Measurements from ENCODE around the gene PRSS37. TPM values are rescaled to one million over a fixed set of nuclear protein-coding genes. Genes with fewer than 3 reads are reported as not detected.

The PRSS37 gene
- total and polyA plus RNA-seq, 2 donors (not counting 1 experiment from before 2014, with no cell fraction given) = not detected

GRCh38 chr7:141820067-141820466, 21.2 kb downstream of the PRSS37 start:
- no peak overlapping the region for H3K27ac ChIP-seq (ENCODE audit: low read length in 2 of 2)
- Mint-ChIP-seq H3K4me1 (no peaks in the 10 kb centered on the region), H3K4me3 (no peak overlapping the region), H3K27ac (no peak overlapping the region), H3K27me3 (no peaks in the 10 kb centered on the region), H3K9me3 (ENCODE audit: insufficient read depth) (peaks cover 13% of the 10 kb centered on the region)
- no peak for ATAC-seq (ENCODE audit: low read depth)
- no peak overlapping the region for H3K4me3 ChIP-seq (ENCODE audit: control extremely low read depth in 1 of 5, extremely low read depth in 1 of 5, insufficient read depth in 1 of 5, low read depth in 2 of 5, low read length in 4 of 5)
- H3K36me3 ChIP-seq (replicated peaks in 1 of 2; ENCODE audit: control extremely low read depth in 1 of 2, control insufficient read depth in 1 of 2, extremely low read depth in 1 of 2, insufficient read depth in 2 of 2, low read length in 1 of 2) = no peaks in the 10 kb centered on the region
- intact Hi-C loops (cut with micrococcal nuclease) = no loop called here
- H4K20me1 ChIP-seq (ENCODE audit: control insufficient read depth, insufficient read depth, low read length, poor library complexity, severe bottlenecking) = no peaks in the 10 kb centered on the region
- DNase-seq = no peak
- H3K27me3 ChIP-seq (replicated peaks in 1 of 4; ENCODE audit: control extremely low read depth in 1 of 4, control insufficient read depth in 3 of 4, insufficient read depth in 4 of 4, low read length in 3 of 4) = no peaks in the 10 kb centered on the region
- H3K79me2 ChIP-seq (ENCODE audit: control insufficient read depth, insufficient read depth, low read length) = no peaks in the 10 kb centered on the region
- no CpG with 5 or more reads among the region's 1 CpG for WGBS (ENCODE audit: insufficient coverage)
- peaks cover 2 to 13% (median 6%) of the 10 kb centered on the region in 3 donors for H3K9me3 ChIP-seq (ENCODE audit: control extremely low read depth in 1 of 3, control insufficient read depth in 2 of 3, insufficient read depth in 1 of 3, low read length in 2 of 3)
- ChIA-PET CTCF (no interaction called here), POLR2A (no interaction called here)
- no peak overlapping the region for H2AFZ ChIP-seq (ENCODE audit: insufficient read depth, low read depth, low read length, poor library complexity, severe bottlenecking)
- no peak for TF ChIP-seq CTCF (IDR thresholded peaks at IDR 0.05)
- TF ChIP-seq EZH2 (IDR thresholded peaks at IDR 0.05; ENCODE audit: borderline replicate concordance, insufficient read depth, low read depth, low read length, poor library complexity, severe bottlenecking) = no peak
- no peak overlapping the region for H3K9ac ChIP-seq (ENCODE audit: low read length)
- H3K4me1 ChIP-seq (ENCODE audit: control insufficient read depth in 2 of 2, insufficient read depth in 2 of 2, low read length in 2 of 2) = no peaks in the 10 kb centered on the region
- H3K4me2 ChIP-seq (replicated peaks; ENCODE audit: low read depth, low read length, poor library complexity, severe bottlenecking) = no peak overlapping the region

- H3K4me3 ChIP-seq (ENCODE audit: control extremely low read depth in 1 of 5, extremely low read depth in 1 of 5, insufficient read depth in 1 of 5, low read depth in 2 of 5, low read length in 4 of 5) = no peak overlapping the region
- POLR2A ChIA-PET = no interaction called here
- intact Hi-C loops (cut with micrococcal nuclease) = no loop called here
- CTCF ChIA-PET = no interaction called here
- H3K9ac ChIP-seq (ENCODE audit: low read length) = no peak overlapping the region
- ATAC-seq (ENCODE audit: low read depth) = no peak
- H3K4me1 ChIP-seq (ENCODE audit: control insufficient read depth in 2 of 2, insufficient read depth in 2 of 2, low read length in 2 of 2) = no peaks in the 10 kb centered on the region
- H3K4me1 Mint-ChIP-seq = no peaks in the 10 kb centered on the region
- H3K9me3 ChIP-seq (ENCODE audit: control extremely low read depth in 1 of 3, control insufficient read depth in 2 of 3, insufficient read depth in 1 of 3, low read length in 2 of 3) = no peaks in the 10 kb centered on the region
- H3K27ac Mint-ChIP-seq = no peak overlapping the region
- H2AFZ ChIP-seq (ENCODE audit: insufficient read depth, low read depth, low read length, poor library complexity, severe bottlenecking) = no peak overlapping the region
- no peak overlapping the region for H3K4me3 Mint-ChIP-seq
- H4K20me1 ChIP-seq (ENCODE audit: control insufficient read depth, insufficient read depth, low read length, poor library complexity, severe bottlenecking) = no peaks in the 10 kb centered on the region
- TF ChIP-seq EZH2 (IDR thresholded peaks at IDR 0.05; ENCODE audit: borderline replicate concordance, insufficient read depth, low read depth, low read length, poor library complexity, severe bottlenecking) (no peak), CTCF (IDR thresholded peaks at IDR 0.05) (no peak)
- H3K27me3 ChIP-seq (replicated peaks in 1 of 4; ENCODE audit: control extremely low read depth in 1 of 4, control insufficient read depth in 3 of 4, insufficient read depth in 4 of 4, low read length in 3 of 4) = no peaks in the 10 kb centered on the region
- H3K79me2 ChIP-seq (ENCODE audit: control insufficient read depth, insufficient read depth, low read length) = no peaks in the 10 kb centered on the region
- no CpG with 5 or more reads among the region's 2 CpGs for WGBS (ENCODE audit: insufficient coverage)
- no peak overlapping the region for H3K27ac ChIP-seq (ENCODE audit: low read length in 2 of 2)
- H3K4me2 ChIP-seq (replicated peaks; ENCODE audit: low read depth, low read length, poor library complexity, severe bottlenecking) = no peak overlapping the region
- H3K27me3 Mint-ChIP-seq = no peaks in the 10 kb centered on the region
- peaks cover 0 to 5% of the 10 kb centered on the region in 2 experiments for H3K36me3 ChIP-seq (replicated peaks in 1 of 2; ENCODE audit: control extremely low read depth in 1 of 2, control insufficient read depth in 1 of 2, extremely low read depth in 1 of 2, insufficient read depth in 2 of 2, low read length in 1 of 2)
- no peaks in the 10 kb centered on the region for H3K9me3 Mint-ChIP-seq (ENCODE audit: insufficient read depth)
- no peak for DNase-seq
Measured at GRCh38 chr7:141792526-141792925, 48.8 kb downstream of the PRSS37 start.

Data from B cell (primary cell).